Epithelial cell of proximal tubule (primary cell): ENCODE results near the gene UBN2. TPM values are rescaled to one million over a fixed set of nuclear protein-coding genes. Genes with fewer than 3 reads are reported as not detected.

Experiments
- DNase-seq: peaks from one replicate; pipeline ENCODE4 v3.0.0-alpha.2; 2011; ENCODE audit warnings: low read depth
- H3K4me3 ChIP-seq: 2 replicates; pipeline ENCODE4 v1.5.1; 2011; ENCODE audit warnings: low read depth, mild to moderate bottlenecking, low read length
- total RNA-seq: library from RNA; depleted of rRNA; stranded (reverse); fragments of >200 nt; gene quantifications from 2 replicates; pipeline ENCODE4 v1.2.3, GENCODE V29; 2015
- TF ChIP-seq, protein P1 (sequence below): conservative IDR thresholded peaks from 2 replicates; pipeline ENCODE4 v1.5.1; 2012; ENCODE audit warnings: low read depth, mild to moderate bottlenecking, low read length

UBN2 gene
- total RNA-seq, 1 donor from 2014 or later = 2.9 TPM

GRCh38 chr7:139351027-139351426 lies 120.0 kb downstream of the UBN2 start:
- TF ChIP-seq, protein P1, sequence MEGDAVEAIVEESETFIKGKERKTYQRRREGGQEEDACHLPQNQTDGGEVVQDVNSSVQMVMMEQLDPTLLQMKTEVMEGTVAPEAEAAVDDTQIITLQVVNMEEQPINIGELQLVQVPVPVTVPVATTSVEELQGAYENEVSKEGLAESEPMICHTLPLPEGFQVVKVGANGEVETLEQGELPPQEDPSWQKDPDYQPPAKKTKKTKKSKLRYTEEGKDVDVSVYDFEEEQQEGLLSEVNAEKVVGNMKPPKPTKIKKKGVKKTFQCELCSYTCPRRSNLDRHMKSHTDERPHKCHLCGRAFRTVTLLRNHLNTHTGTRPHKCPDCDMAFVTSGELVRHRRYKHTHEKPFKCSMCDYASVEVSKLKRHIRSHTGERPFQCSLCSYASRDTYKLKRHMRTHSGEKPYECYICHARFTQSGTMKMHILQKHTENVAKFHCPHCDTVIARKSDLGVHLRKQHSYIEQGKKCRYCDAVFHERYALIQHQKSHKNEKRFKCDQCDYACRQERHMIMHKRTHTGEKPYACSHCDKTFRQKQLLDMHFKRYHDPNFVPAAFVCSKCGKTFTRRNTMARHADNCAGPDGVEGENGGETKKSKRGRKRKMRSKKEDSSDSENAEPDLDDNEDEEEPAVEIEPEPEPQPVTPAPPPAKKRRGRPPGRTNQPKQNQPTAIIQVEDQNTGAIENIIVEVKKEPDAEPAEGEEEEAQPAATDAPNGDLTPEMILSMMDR = no peak
- no peak for DNase-seq
- no peak overlapping the region for H3K4me3 ChIP-seq

DNA sequence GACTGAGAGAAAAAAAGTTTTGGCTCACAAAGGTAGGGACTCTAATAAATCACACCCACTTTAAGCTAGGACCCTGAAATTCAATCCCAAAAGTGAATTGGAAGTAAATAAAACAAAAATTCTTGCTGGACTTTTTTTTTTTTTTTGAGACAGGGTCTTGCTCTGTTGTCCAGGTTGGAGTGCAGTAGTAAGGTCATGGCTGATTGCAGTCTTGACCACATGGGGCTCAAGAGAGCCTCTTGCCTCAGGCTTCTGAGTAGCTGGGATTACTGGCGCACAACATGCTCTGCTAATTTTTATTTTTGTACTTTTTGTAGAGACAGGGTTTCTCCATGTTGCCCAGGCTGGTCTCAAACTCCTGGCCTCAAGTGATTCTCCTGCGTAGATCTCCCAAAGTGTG lies 123.7 kb downstream of the UBN2 start:
- TF ChIP-seq, protein P1 = no peak
- DNase-seq = no peak
- no peak overlapping the region for H3K4me3 ChIP-seq

GRCh38 chr7:139355320-139355719 lies 124.3 kb downstream of the UBN2 start:
- no peak overlapping the region for H3K4me3 ChIP-seq
- DNase-seq = no peak
- TF ChIP-seq, protein P1 = no peak

Other genes starting within 250 kb of the UBN2 start
- 1.8 and 4.3 TPM in 2 replicates for gene KIAA1549, start 249.8 kb upstream of the UBN2 start, total RNA-seq
- gene ZC3HAV1L, start 195.2 kb upstream of the UBN2 start, total RNA-seq = 15.8 and 39.3 TPM in 2 replicates
- 21.0 and 22.9 TPM in 2 replicates for gene ZC3HAV1, start 121.5 kb upstream of the UBN2 start, total RNA-seq
- 6.0 and 22.7 TPM in 2 replicates for gene FMC1, start 110.1 kb downstream of the UBN2 start, total RNA-seq
- gene LUC7L2, start 128.7 kb downstream of the UBN2 start, total RNA-seq = 47.5 and 56.0 TPM in 2 replicates